DOHH2 (cell line): ENCODE data around the gene GPAT2.
"Not testable (repeated sequence)": the region's sequence is repeated elsewhere in the genome, so short reads cannot be mapped to it uniquely, and the experiment has no call there.

Experiments
- H3F3A ChIP-seq: fragments of 200-600 bp; sonication (generic), shearing (Covaris generic); 2 replicates; pipeline ENCODE4 v1.6.0; 2016; ENCODE audit warnings: antibody characterized with exemption, mild to moderate bottlenecking; ENCODE audit not compliant: control insufficient read depth, insufficient read depth
- H3K27ac ChIP-seq: fragments of 200-600 bp; sonication (generic); 2 replicates; pipeline ENCODE4 v1.5.1; 2014; ENCODE audit warnings: low read depth, mild to moderate bottlenecking, low read length, moderate library complexity
- H3K27me3 ChIP-seq: fragments of 200-600 bp; sonication (generic); 2 replicates; pipeline ENCODE4 v1.6.1; 2014; ENCODE audit warnings: mild to moderate bottlenecking, low read length, mixed read lengths; ENCODE audit not compliant: control insufficient read depth
- H3K36me3 ChIP-seq: fragments of 200-600 bp; sonication (generic); 2 replicates; pipeline ENCODE4 v1.6.1; 2014; ENCODE audit warnings: mild to moderate bottlenecking, low read length, moderate library complexity, mixed read lengths; ENCODE audit not compliant: control insufficient read depth
- H3K4me1 ChIP-seq: fragments of 200-600 bp; sonication (generic); 2 replicates; pipeline ENCODE4 v1.6.1; 2014; ENCODE audit warnings: mild to moderate bottlenecking, low read length, mixed read lengths; ENCODE audit not compliant: control insufficient read depth
- H3K4me2 ChIP-seq: fragments of 200-600 bp; sonication (generic); 2 replicates; pipeline ENCODE4 v1.6.0; 2014; ENCODE audit warnings: mild to moderate bottlenecking, low read length, moderate library complexity
- H3K4me3 ChIP-seq: fragments of 200-600 bp; sonication (generic); 2 replicates; pipeline ENCODE4 v1.5.1; 2014; ENCODE audit warnings: mild to moderate bottlenecking, low read length, mixed read lengths
- H3K79me2 ChIP-seq: fragments of 200-600 bp; sonication (generic); 2 replicates; pipeline ENCODE4 v1.6.1; 2014; ENCODE audit warnings: mild to moderate bottlenecking, low read length, mixed read lengths; ENCODE audit not compliant: control insufficient read depth
- H3K9me2 ChIP-seq: fragments of 200-600 bp; sonication (generic); replicated peaks from 2 replicates; pipeline ENCODE4 v1.6.1; 2014; ENCODE audit warnings: mild to moderate bottlenecking, low read length, mixed read lengths; ENCODE audit not compliant: control insufficient read depth
- H3K9me3 ChIP-seq: fragments of 200-600 bp; sonication (generic); 2 replicates; pipeline ENCODE4 v1.6.1; 2014; ENCODE audit warnings: antibody characterized with exemption, low read length, mixed read lengths; ENCODE audit not compliant: control insufficient read depth, insufficient read depth
- H4K20me1 ChIP-seq: fragments of 200-600 bp; sonication (generic); 2 replicates; pipeline ENCODE4 v1.6.0; 2014; ENCODE audit warnings: low read depth, mild to moderate bottlenecking, antibody characterized with exemption, low read length, moderate library complexity; ENCODE audit not compliant: control insufficient read depth, insufficient read depth
- EZH2phosphoT487 ChIP-seq: fragments of 200-600 bp; sonication (generic); IDR thresholded peaks from 2 replicates; pipeline ENCODE4 v1.6.1; 2017; ENCODE audit warnings: borderline replicate concordance, mild to moderate bottlenecking, antibody characterized with exemption, low read length, moderate library complexity, mixed read lengths
- TF ChIP-seq, protein P1 (sequence below): fragments of 200-600 bp; sonication (generic); IDR thresholded peaks from one replicate; pipeline ENCODE4 v1.5.1; 2014; ENCODE audit warnings: antibody characterized with exemption, mild to moderate bottlenecking, low read depth, low read length; ENCODE audit not compliant: poor library complexity, severe bottlenecking

GPAT2 gene, protein sequence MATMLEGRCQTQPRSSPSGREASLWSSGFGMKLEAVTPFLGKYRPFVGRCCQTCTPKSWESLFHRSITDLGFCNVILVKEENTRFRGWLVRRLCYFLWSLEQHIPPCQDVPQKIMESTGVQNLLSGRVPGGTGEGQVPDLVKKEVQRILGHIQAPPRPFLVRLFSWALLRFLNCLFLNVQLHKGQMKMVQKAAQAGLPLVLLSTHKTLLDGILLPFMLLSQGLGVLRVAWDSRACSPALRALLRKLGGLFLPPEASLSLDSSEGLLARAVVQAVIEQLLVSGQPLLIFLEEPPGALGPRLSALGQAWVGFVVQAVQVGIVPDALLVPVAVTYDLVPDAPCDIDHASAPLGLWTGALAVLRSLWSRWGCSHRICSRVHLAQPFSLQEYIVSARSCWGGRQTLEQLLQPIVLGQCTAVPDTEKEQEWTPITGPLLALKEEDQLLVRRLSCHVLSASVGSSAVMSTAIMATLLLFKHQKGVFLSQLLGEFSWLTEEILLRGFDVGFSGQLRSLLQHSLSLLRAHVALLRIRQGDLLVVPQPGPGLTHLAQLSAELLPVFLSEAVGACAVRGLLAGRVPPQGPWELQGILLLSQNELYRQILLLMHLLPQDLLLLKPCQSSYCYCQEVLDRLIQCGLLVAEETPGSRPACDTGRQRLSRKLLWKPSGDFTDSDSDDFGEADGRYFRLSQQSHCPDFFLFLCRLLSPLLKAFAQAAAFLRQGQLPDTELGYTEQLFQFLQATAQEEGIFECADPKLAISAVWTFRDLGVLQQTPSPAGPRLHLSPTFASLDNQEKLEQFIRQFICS

DNA sequence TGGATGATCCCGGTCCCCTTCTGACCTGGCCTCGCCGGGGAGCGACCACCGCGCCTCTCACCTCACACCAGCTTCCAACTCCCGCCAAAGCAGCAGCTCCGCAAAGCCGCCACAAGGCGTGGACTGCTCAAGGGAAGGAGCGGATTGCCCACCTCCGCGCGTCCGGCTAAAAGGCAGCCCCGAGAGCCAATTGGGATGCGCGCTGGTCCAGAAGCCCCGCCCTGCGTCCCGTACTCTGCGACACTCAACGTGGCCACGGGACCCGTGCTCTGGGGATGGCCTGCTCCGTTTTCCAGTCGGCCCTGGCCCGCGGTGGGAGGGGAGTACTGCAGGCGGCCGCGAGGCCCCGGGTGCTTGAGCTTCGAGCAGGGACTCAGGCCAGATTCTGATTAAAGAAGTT is at the start of gene GPAT2:
Gene GPAT2 (minus strand): TSS at position 125 of the 400 bp plus-strand sequence. CDS start 2,557 bp downstream, outside the sequence.
- not testable (repeated sequence) for H3K27ac ChIP-seq, H3K27me3 ChIP-seq, H3K36me3 ChIP-seq, H4K20me1 ChIP-seq, H3K4me3 ChIP-seq, H3K4me1 ChIP-seq, H3K9me3 ChIP-seq, H3F3A ChIP-seq, H3K79me2 ChIP-seq, H3K9me2 ChIP-seq, H3K4me2 ChIP-seq

DNA sequence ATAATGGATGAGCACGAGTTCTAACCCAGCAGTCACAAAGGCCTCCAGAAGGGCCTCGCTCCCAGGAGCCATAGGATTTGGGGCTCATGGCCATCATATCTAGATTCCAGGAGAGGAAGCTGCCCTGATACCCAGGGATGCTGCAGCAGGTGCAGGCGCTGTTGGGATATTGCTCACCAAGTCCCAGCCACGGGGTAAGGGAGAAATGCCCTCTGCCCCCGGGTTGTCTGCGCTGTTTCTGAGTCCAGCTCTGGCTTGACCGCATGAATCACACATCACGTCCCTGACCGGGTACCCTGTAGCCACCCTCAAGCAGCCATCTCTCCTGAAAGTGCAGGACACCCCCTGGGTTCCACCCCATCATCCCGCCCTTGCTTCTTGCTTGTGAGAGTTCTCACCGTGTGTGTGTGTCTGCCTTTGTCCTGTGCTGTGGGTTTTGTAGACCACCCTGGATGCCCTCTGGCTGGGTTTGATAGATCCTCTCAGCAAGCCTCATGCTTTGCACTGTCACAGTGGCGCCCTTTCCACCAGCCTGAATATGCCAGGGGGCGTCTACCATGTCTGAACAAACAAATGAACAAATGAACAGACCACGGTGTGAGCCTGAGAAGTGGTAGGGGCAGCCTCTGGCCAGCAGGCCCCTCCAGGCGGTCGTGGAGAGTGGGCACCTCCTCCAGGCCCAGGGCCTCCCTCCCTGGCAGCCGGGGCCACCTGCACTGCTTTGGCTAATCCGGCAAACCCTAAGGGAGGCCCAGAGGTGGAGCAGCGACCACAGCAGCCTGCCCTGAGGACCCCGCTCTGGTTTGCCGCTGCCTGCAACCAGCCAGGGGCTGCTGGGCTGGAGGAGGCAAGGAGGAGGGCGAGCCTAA is 49.5 kb upstream of the GPAT2 start:
- Histone ChIP-seq H3K9me3 (no peaks in the 10 kb centered on the region), H3K79me2 (no peaks in the 10 kb centered on the region), H4K20me1 (no peaks in the 10 kb centered on the region), H3K4me2 (no peak overlapping the region), H3K36me3 (no peaks in the 10 kb centered on the region), H3K27ac (no peak overlapping the region), H3K4me1 (peaks cover 6% of the 10 kb centered on the region; the same call in 1 of the 2 replicates), H3K27me3 (peaks cover 2% of the 10 kb centered on the region; the same call in 1 of the 2 replicates), H3F3A (no peaks in the 10 kb centered on the region), H3K9me2 (no peaks in the 10 kb centered on the region), H3K4me3 (no peak overlapping the region)
- TF ChIP-seq, protein P1, sequence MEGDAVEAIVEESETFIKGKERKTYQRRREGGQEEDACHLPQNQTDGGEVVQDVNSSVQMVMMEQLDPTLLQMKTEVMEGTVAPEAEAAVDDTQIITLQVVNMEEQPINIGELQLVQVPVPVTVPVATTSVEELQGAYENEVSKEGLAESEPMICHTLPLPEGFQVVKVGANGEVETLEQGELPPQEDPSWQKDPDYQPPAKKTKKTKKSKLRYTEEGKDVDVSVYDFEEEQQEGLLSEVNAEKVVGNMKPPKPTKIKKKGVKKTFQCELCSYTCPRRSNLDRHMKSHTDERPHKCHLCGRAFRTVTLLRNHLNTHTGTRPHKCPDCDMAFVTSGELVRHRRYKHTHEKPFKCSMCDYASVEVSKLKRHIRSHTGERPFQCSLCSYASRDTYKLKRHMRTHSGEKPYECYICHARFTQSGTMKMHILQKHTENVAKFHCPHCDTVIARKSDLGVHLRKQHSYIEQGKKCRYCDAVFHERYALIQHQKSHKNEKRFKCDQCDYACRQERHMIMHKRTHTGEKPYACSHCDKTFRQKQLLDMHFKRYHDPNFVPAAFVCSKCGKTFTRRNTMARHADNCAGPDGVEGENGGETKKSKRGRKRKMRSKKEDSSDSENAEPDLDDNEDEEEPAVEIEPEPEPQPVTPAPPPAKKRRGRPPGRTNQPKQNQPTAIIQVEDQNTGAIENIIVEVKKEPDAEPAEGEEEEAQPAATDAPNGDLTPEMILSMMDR, result no peak
- TF ChIP-seq EZH2phosphoT487, result no peak

DNA sequence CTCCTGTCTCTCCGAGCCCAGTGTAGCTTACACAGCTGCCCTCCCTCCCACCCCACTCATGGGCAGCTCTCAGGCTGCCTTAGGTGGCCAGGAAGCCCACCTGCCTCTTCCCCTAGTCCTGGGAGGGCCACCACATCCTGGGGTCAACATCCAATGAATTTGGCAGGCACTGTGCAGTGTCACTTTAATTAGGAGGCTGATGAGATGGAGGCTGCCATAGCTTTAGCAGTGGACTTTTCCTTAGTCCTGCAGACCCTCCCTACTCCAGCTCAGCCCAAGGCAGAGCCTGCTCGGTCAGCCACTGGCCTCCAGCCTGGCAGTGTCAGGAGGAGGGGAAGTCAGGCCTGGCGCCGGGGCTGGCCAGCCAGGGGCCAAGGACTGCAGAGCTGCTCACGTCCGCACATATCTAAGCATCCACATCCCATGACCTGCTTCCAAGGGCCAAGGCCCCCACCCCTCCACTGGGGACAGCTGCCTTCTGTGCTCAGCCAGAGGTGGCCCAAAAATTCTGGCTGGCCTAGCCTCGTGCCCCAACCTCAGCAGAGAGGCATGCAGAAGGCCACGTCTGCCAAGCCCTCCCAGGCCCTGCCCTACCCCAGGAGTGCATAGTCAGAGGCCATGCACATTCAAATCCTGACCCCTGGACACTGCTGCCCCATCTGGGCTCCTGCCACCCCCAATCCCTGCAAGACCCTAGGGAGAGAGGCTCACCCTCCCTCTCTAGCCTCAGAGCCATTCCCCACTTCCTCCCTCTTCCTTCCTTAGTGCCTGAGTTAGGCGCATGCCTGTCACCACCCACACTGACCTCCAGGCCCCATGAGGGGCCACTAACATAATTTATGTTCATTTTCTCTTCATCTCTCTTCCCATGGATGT is 48.6 kb upstream of the GPAT2 start:
- TF ChIP-seq, protein P1, result no peak
- no peak for TF ChIP-seq EZH2phosphoT487
- no peaks in the 10 kb centered on the region for H3K9me3 ChIP-seq
- H4K20me1 ChIP-seq, result no peaks in the 10 kb centered on the region
- no peak overlapping the region for H3K4me2 ChIP-seq
- H3K27me3 ChIP-seq, result peaks cover 2% of the 10 kb centered on the region; the same call in 1 of the 2 replicates
- no peak overlapping the region for H3K27ac ChIP-seq
- no peaks in the 10 kb centered on the region for H3F3A ChIP-seq
- no peak overlapping the region for H3K4me3 ChIP-seq
- no peaks in the 10 kb centered on the region for H3K9me2 ChIP-seq
- H3K36me3 ChIP-seq, result no peaks in the 10 kb centered on the region
- H3K79me2 ChIP-seq, result no peaks in the 10 kb centered on the region
- H3K4me1 ChIP-seq, result peaks cover 6% of the 10 kb centered on the region; the same call in 1 of the 2 replicates
